ENCODE results near the gene PDGFC.

The PDGFC gene

DNA sequence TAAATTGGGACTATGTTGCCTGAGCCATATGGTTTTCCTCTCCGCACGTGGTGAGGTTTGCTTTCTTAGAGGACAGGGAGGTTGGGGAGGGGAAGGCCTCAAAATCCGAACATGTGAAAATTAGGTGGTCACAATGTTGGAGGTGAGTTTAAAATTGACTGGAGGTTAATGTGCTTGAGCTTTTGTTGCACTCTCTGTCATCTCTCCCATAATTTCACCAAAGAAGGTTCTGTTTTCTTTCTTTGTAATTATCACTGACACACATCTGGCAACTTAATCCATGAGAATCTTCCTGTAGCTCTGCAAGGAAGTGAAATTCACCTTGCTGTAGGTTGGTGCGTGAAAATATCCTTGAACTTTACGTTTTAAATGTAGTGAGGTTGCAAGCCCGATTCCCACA, 225.5 kb downstream of the PDGFC start:
- DNase-seq (ENCODE audit: low read depth) = no peak

DNA sequence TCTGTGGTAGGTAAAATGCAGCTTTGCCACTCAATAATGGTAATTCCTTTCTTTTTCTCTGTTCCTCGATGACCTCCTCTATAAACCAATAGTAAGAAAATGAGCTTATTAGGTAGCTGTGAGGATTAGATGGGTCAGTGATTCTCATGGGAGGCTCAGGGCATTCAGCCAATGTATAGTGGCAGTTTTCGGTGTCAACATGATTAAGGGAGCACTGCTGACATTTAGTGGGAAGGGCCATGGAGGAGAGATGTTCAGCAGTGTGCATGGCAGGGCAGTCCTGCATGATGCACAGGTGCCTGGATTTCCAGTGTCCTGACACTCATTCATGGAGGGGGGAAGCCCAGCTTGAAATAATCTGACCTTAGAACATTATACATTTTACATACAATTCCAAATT, 232.8 kb downstream of the PDGFC start:
- no peak for DNase-seq (ENCODE audit: low read depth)

DNA sequence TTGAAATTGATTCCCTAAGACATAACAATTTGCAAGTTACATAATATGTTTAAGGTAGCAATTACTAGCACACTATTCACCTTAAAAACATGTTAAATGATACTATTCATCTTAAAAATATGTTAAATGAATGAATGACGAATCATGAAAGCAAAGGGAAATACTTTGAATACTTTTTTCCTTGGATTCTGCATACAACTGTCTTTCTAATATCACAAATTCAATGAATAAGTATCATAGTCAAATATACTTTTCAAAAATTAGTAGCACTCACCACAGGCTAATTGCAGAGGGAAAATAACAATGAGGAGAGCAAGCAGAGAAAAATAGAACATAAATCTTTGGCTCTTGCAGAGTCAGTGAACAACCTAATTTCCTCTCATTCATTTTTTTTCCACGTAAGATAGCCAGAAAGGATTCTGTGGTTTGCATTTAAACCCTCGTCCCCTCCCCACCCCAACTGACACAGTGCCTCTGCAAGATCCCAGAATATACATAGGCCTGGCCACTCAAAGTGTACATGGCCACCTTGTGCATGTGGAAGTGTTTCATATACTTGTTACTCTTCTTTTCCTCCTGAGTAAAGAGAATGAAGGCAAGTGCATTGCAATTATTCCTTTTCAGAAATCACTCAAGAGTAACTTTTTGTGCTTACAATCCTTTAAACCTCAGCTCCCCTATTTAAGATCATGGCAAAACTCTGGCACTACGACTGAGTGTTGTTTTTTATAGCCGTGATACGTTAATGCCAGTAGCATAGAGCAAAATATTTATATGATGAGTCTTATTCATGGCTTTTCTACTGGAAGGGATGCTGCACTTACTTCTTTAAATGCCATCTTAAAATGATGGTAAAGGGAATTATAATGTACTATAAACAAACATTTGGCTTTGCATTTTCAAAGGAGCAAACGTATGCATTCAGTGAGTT, 236.4 kb downstream of the PDGFC start:
- DNase-seq (ENCODE audit: low read depth) = no peak

DNA sequence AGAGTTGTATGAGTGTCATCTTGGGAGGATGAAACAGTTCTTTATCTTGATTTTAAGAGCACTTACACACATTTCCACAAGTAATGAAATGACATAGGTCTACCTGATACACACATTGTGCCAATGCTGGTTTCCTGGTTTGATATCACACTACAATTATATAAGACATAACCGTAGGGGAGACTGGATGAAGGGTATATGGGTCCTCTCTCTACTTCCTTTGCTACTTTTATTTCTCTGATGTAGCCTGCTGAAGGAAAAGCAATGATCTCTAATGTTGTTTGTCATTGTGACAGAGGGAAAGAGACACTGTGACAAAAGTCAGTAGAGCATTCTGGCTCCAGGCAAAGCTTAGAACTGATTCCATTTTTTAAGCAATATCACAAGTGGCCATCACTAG, 238.0 kb downstream of the PDGFC start:
- DNase-seq (ENCODE audit: low read depth) = no peak

DNA sequence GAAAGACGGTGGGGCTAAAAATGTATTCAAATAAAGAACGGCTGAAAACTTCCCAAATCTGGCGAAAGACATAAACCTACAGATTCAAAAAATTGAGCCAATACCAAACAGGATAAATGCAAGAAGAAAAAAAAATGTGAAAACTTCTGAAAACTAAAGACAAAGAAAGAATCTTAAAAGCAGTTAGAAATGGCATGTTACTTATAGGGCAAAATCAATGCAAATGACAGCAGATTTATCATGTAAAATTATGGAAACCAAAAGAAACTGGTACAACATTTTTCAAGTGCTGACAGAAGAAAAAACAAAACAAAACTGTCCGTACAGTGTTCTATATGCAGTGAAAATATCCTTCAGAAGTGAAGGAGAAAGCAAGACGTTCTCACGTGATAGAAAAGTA, 239.0 kb downstream of the PDGFC start:
- DNase-seq (ENCODE audit: low read depth) = no peak

DNA sequence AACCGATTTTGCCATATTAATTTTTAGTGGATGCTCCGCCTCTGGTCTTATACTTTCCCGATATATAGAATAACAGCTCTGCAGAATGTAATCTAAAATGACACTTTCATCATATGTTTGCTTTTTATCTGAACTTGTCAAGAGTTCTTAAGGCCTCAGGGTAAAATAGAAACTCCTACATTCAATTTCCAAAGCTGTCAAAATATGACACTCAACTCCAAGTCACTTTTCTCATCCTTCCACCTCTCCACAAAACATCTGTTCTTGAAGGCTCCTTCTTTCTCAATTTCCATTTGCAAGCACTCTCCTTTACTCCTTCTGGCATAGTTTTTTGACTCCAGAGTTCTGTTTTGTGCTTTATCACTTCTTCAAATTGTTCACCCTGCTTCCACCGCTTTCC, 242.2 kb downstream of the PDGFC start:
- DNase-seq (ENCODE audit: low read depth) = no peak

DNA sequence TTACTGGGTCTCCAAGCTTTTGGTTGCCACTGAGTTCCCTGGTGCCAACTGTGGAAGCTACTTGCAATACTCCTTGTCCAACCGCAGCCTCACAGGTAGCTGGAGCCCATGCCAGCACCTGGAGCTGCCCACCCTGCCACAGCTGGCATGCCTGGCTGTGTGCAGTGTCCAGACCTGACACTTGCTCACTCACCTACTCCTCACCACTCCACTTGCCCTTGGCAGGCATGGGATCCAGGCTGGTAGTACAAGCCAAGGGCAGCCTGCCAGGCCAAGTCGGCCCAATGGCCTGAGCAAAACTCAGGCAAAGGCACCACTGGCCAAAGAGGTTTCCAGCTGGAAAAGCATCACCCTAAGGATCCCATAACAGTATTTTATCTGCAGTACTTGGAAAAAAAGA, 246.3 kb downstream of the PDGFC start:
- no peak for DNase-seq (ENCODE audit: low read depth)

DNA sequence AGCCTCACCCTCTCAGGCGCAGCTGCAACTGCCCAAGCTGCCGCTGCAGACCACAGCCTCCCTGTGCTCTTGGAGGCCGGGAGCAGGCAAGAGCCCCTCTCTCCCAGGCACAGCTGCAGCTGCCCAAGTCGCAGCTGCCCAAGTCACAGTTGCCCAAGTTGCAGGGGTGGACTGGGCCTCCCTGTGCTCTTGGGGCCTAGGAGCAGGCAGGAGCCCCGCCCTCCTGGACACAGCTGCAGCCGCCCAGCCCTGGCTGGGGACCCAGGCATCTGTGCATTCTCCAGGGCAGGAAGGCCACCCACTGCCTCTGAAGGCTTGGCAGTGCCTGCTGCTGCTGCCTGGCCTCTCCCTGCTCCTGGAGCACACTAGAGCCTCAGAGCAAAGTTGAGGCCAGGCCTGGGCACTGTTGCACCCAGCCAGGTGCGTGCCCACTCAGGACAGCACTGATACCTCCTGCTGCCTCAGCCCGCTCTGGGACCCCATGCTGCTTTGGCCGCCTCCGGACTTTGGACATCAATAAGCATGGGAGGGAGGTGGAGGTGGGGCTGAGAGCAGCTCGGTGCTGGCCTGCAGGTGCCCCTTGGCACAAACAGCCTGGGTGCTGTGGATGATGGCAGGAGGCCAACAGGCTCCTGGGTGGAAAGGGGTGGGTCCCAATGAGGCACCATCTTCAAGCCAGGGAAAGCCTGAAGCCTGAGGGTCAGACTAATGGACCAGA, 247.5 kb downstream of the PDGFC start:
- DNase-seq (ENCODE audit: low read depth) = no peak

DNA sequence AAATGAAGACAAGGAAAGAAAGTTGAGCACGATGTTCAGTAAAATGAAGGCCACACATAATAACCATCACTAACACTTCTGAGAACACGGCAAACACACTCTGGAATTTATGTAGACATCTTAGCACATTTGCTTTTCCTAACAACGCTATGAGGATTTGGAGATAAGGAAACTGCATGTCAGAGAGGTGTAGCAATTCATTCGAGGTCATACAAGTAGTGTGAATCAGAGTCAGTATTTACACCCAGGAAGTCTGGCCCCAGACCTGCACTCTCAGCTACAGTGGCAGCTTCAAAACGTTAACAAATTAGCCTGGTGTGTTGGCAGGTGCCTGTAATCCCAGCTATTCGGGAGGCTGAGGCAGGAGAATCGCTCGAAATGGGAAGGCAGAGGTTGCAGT, 253.4 kb downstream of the PDGFC start:
- no peak for DNase-seq (ENCODE audit: low read depth)

DNA sequence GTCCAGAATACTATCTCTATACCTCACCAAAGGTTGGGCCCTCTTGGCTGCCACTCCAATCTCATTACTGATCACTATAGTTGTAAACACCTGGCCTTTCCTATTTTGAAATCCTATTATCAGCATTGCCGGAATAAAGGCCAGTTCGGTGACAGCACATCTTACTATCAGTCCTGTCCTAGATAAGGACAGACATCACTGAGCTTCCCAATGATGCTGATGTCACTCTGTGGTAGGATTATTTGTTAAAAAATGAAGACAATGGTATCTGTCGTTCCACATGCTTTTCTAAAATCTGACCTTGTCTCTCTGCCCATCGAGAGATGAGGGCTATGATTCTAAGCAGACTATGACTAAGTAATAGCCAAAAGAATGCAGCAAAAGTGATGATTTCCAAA, 260.4 kb downstream of the PDGFC start:
- no peak for DNase-seq (ENCODE audit: low read depth)

Measured in stimulated activated CD8-positive, alpha-beta memory T cell treated with anti-CD3 and anti-CD28 coated beads, Interleukin-12 subunit alpha, Interleukin-12 subunit beta, amount 100 ng/mL, for 1 hour (primary cell).